PC-3 (cell line): ENCODE measurements around the gene DDX17.

ENCODE experiments used
- EZH2 ChIP-seq: fragments of 300-600 bp; sonication (generic); IDR thresholded peaks from one replicate; pipeline ENCODE4 v1.6.1; 2017; ENCODE audit warnings: antibody characterized with exemption, mild to moderate bottlenecking, low read length; ENCODE audit not compliant: unreplicated experiment
- EZH2phosphoT487 ChIP-seq: fragments of 300-600 bp; sonication (generic); IDR thresholded peaks from 2 replicates; pipeline ENCODE4 v1.6.1; 2018; ENCODE audit warnings: mild to moderate bottlenecking, antibody characterized with exemption, low read length, borderline replicate concordance
- TF ChIP-seq, protein P1 (sequence below): fragments of 300-600 bp; sonication (generic); conservative IDR thresholded peaks from 2 replicates; pipeline ENCODE4 v1.5.1; 2017; ENCODE audit warnings: antibody characterized with exemption, low read depth, mild to moderate bottlenecking, low read length

- TF ChIP-seq, protein P1, sequence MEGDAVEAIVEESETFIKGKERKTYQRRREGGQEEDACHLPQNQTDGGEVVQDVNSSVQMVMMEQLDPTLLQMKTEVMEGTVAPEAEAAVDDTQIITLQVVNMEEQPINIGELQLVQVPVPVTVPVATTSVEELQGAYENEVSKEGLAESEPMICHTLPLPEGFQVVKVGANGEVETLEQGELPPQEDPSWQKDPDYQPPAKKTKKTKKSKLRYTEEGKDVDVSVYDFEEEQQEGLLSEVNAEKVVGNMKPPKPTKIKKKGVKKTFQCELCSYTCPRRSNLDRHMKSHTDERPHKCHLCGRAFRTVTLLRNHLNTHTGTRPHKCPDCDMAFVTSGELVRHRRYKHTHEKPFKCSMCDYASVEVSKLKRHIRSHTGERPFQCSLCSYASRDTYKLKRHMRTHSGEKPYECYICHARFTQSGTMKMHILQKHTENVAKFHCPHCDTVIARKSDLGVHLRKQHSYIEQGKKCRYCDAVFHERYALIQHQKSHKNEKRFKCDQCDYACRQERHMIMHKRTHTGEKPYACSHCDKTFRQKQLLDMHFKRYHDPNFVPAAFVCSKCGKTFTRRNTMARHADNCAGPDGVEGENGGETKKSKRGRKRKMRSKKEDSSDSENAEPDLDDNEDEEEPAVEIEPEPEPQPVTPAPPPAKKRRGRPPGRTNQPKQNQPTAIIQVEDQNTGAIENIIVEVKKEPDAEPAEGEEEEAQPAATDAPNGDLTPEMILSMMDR = no peak
- no peak for TF ChIP-seq EZH2
- TF ChIP-seq EZH2phosphoT487 = no peak
These were observed 70.1 kb downstream of the DDX17 start for GRCh38 chr22:38435965-38436364.
